ENCODE results near the gene AFMID. TPM values are rescaled to one million over a fixed set of nuclear protein-coding genes. Genes with fewer than 3 reads are reported as not detected.
A peak's percentile ranks its signal among the peaks of the same experiment; 100 is the strongest.

Gene AFMID
- total and polyA plus RNA-seq, 2 of the 13 experiments (the other 11 are each of a cell fraction or from before 2014, with no cell fraction given): 249 to 270 TPM

- TF ChIP-seq BCLAF1 (IDR thresholded peaks at IDR 0.05) (no peak), ZNF383 (CRISPR knock-in tag; IDR thresholded peaks at IDR 0.05; ENCODE audit: borderline replicate concordance) (no peak), UBTF (CRISPR knock-in tag; IDR thresholded peaks at IDR 0.05) (peak; percentile 75), ZNF468 (CRISPR knock-in tag; IDR thresholded peaks at IDR 0.05) (no peak), BCL6 (CRISPR knock-in tag; IDR thresholded peaks at IDR 0.05) (peak; percentile 59; the same call in 1 of the 2 replicates), SALL2 (CRISPR knock-in tag; IDR thresholded peaks at IDR 0.05) (no peak), IRF2 (CRISPR knock-in tag; IDR thresholded peaks at IDR 0.05) (peak; percentile 78; the same call in 1 of the 2 replicates), ZNF17 (CRISPR knock-in tag; IDR thresholded peaks at IDR 0.05) (0 out of 2 replicates have a peak, but pooled peaks have one; percentile 58), RXRA (CRISPR knock-in tag; IDR thresholded peaks at IDR 0.05) (peak; percentile 81), ZBTB39 (CRISPR knock-in tag; IDR thresholded peaks at IDR 0.05) (no peak), ZNF792 (CRISPR knock-in tag; IDR thresholded peaks at IDR 0.05) (peak; percentile 86; the same call in 1 of the 2 replicates), ZBTB42 (CRISPR knock-in tag; IDR thresholded peaks at IDR 0.05) (peak; percentile 17; the same call in 1 of the 2 replicates), ZNF816 (CRISPR knock-in tag; IDR thresholded peaks at IDR 0.05; ENCODE audit: borderline replicate concordance) (no peak), MED13 (CRISPR knock-in tag; IDR thresholded peaks at IDR 0.05) (no peak), XBP1 (CRISPR knock-in tag; IDR thresholded peaks at IDR 0.05) (peak; percentile 71; the same call in 1 of the 2 replicates), POLR2G (IDR thresholded peaks at IDR 0.05; ENCODE audit: low read depth, low read length) (no peak), TBX2 (CRISPR knock-in tag; IDR thresholded peaks at IDR 0.05; ENCODE audit: borderline replicate concordance) (peak; percentile 91), TOE1 (CRISPR knock-in tag; IDR thresholded peaks at IDR 0.05) (no peak; the same call in 1 of the 2 replicates), ELF4 (CRISPR knock-in tag; IDR thresholded peaks at IDR 0.05; ENCODE audit: borderline replicate concordance) (no peak), ARHGAP35 (CRISPR knock-in tag; IDR thresholded peaks at IDR 0.05; ENCODE audit: borderline replicate concordance) (no peak), THRA (CRISPR knock-in tag; IDR thresholded peaks at IDR 0.05; ENCODE audit: borderline replicate concordance) (peak; percentile 68; the same call in 1 of the 2 replicates)
These were observed 42.2 kb upstream of the AFMID start (continued) for GRCh38 chr17:78144736-78145641.

Data from HepG2 (cell line).